Stimulated activated CD4-positive, alpha-beta T cell treated with anti-CD3 and anti-CD28 coated beads, Interleukin-15, amount 100 ng/mL, for 24 hours (primary cell): ENCODE results near the gene KCNS1.
"Not testable (repeated sequence)": the region's sequence is repeated elsewhere in the genome, so short reads cannot be mapped to it uniquely, and the experiment has no call there.

Experiments
- DNase-seq: peaks from one replicate; pipeline ENCODE4 v3.0.0-alpha.2; 2020

The KCNS1 gene, protein sequence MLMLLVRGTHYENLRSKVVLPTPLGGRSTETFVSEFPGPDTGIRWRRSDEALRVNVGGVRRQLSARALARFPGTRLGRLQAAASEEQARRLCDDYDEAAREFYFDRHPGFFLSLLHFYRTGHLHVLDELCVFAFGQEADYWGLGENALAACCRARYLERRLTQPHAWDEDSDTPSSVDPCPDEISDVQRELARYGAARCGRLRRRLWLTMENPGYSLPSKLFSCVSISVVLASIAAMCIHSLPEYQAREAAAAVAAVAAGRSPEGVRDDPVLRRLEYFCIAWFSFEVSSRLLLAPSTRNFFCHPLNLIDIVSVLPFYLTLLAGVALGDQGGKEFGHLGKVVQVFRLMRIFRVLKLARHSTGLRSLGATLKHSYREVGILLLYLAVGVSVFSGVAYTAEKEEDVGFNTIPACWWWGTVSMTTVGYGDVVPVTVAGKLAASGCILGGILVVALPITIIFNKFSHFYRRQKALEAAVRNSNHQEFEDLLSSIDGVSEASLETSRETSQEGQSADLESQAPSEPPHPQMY

DNA sequence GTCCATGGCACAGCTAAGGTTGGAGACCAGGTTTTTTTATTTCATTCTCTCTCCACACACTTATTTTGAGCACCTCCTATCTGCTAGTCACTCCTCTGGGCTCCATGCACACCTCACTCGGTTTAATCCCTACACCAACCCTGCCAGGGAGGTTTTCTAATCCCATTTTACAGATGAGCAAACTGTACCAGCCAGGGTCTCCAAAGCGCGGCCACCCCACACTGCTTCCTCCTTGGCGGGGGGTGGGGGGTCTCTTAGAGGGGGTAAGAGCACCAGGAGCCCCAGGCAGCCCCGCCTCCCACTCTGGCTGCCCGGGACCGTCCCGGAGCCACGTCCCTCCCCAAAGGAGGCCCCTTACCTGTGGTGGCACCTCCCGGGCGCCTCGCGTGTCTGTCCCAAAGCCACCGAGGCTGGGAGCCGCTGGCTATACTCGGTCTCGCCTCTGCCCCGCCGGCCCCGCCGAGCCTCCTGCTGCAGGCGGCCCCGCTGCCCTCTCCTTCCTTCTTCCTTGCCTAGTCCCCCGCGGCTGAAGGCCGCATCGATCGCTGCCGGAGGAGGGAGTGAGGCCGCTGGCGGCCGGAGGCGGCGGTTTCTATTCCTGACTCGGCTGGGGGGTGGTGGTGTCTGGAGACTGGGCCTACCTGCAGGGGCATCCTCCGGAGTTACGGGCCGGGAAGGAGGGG, at the start of gene KCNS1:
TSS of gene KCNS1 (minus strand) at position 565 of the 683 bp plus-strand sequence. CDS start 1,891 bp downstream, outside the sequence.
- no peak for DNase-seq

DNA sequence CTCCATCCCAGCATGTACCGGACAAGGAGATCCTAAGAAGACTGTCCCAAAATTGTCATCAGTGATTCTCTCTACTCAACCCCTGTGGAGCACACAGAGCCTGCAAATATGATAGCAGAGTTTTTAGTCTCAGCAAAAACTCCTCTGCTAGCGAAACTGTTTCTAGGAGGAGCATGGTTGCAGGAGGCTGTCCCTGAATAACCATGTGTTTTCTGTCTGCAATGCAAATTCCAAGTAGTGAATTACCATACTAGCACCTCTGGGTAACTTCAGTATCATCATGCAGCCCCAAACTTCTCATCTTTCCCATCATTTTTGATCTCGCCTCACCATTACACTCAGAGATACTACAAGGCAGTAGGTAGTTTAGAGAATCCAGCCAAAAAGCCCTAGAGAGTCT, 48.1 kb upstream of the KCNS1 start:
- no peak for DNase-seq

DNA sequence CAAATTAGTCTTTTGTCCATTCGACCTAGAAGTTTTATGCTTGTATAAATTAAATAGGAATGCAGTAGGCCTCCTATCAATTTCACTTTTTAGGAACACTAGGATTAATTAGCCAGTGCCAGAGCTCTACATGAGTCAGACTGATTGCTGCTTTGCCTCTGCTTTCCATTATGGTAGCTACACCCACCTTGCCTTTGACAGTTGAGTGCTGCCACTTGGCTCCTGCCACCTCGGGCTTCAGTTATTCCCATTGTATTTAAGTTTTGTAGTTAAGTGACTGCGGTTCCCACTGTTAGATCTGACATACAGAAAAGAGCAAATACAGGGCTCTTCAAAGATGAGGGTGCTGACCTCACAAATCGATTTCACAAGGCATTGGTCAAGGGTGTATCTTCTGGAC, 39.9 kb upstream of the KCNS1 start:
- no peak for DNase-seq

DNA sequence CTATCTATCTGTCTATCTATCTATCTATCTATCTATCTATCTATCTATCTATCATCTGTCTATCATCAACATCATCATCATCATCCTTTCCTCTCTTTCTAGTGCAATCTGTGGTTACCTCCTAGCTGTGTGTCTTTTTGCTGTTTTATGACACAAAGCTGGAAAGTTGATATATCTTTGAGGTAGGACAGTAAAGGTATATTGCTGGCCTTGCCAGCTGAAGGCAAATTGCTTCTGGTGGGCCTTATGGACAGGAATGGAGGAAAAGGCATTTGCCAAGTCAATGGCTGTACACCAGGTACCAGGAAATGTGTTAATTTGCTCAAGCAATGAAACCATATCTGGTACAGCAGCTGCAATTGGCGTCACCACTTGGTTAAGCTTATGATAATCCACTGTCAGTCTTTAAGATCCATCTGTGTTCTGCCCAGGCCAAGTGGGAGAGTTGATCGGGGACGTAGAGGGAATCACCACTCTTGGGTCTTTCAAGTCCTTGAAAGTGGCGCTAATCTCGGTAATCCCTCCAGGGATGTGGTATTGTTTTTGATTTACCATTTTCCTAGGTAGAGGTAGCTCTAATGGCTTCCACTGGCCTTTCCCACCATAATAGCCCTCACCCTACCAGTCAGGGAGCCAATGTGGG, 38.9 kb upstream of the KCNS1 start:
- not testable (repeated sequence) for DNase-seq

DNA sequence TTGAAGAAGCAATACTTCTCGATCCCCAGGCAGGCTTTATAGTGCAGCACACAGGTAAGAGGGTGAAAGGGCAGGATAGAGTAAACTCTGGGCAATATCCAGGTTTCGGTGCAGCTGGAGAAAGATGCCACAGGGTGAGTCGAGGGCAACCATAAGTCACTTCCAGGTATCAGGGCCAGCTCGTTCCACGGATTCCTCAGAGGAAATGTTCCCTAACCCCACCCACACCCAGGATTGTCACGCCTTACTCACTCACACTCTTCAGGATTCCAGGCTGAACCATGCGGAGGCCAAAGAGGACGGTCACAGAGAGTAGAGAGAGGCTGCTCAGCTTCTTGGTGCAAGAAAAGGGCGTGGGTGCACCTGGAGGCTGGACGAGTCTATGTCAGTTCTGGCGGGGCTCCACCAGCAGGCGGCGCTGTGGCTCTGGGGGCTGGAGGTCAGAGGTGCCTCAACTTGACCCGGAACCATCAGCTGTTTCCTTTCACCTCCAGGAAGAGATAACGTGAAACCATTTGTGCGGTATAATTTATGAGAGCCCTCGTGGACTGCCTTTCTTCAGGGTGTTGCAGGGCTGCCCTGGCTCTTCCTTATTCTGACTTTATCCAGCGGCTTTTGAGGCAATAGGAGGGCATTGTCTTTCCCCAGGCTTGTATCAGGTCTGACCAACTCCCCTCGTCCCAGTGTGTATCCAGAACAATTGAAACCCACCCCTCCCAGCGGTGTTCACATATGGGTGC, 37.8 kb upstream of the KCNS1 start:
- peak; percentile 86 for DNase-seq

DNA sequence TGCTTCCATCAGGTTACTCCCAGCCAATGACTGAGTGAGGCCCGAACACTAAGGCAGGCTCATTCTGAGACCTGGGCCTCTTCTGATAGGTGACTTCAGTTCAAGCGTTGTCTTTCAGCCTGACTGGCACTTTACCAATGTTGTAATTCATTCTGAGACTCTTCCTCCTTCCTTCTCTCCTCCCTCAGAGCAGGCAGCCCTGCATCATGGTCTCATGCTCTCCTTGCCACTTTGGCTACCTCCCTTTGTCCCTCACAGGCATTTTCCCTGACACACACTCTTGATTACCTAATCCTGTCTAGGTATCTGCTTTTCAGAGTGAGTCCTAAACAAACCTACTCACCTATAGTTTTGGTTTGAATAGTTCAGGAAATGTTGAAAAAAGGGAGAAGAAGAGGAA, 36.0 kb upstream of the KCNS1 start:
- DNase-seq, result no peak

DNA sequence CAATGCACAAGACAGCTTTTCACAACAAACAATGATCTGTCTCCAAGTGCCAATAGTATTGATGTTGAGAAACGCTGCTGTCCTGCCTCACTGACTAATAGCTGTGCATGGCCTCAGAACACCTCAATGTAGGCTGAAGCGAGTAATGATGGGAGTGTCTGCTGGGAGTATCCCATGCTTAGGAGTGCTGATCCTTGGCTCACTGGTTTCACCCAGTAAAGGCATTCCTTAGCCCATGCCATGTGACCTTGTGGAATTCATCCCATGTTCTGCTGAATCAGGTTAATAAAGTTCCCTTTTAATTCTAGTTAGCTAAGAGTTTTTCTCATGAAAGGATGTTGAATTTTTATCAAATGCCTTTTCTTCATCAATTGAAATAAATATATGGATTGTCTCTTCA, 27.2 kb upstream of the KCNS1 start:
- DNase-seq, result no peak

DNA sequence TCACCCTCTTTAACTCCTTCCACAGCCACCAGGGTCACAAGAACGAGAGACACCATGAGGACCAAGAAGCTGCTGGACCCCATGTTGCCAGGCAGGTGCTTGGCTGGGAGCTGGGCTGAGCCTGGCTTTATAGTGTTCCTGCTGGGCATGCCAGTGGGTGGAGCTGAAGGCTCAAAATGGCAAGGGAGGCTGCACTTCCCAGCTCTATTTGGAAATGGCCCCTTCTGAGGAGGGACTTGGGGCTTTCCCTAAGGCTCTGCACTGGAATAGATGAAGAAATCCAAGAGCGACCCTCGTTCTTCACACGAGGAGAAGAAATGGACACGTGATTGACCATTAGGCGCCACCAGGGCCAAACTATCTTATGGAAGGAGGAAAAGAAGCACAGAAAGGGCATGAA, 23.4 kb upstream of the KCNS1 start, which contains the start of gene WFDC12:
TSS of gene WFDC12 (minus strand) at position 101 of the 400 bp plus-strand sequence. CDS start at position 83, 18 bp downstream.
- DNase-seq, result no peak

DNA sequence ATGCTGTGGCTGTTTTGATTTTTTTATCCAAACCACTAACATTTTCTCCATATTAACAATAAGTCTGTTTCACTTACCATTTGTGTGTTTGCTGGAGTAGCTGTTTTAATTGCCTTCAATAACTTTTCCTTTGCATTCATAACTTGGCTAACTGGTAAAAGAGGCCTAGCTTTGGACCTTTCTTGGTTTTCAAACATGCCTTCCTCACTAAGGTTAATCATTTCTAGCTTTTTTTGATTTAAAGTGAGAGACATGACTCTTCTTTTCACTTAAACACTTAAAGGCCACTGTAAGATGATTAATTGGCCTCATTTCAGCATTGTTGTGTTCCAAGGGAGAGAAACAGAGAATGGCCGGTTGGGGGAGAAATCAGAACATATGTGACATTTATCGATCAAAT, 20.5 kb upstream of the KCNS1 start:
- DNase-seq, result no peak

DNA sequence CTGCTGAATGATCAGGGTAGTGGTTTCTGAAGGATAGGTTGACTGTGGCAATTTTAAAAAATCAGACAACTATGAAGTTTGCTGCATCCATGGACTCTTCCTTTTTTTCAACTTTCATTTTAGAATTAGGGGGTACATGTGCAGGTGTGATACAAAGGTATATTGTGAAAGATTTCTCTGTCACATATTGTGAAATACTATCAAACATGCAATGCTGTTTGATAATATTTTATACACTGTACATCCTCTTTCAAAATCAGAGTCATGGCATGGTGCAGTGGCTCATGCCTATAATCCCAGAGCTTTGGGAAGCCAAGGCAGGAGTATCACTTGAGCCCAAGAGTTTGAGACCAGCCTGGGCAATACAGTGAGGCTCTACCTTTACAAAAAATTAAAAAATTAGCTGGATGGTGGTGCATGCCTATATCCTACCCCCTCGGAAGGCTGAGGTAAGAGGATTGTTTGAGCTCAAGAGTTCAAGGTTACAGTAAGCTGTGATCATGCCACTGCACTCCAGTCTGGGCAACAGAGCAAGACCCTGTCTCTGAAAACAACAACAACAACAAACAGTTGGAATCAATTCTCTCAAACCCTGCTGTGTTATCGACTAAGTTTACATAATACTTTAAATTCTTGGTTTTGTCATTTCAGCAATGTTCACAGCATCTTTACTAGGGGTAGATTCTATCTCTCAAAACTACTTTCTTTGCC, 18.8 kb upstream of the KCNS1 start:
- DNase-seq, result no peak

DNA sequence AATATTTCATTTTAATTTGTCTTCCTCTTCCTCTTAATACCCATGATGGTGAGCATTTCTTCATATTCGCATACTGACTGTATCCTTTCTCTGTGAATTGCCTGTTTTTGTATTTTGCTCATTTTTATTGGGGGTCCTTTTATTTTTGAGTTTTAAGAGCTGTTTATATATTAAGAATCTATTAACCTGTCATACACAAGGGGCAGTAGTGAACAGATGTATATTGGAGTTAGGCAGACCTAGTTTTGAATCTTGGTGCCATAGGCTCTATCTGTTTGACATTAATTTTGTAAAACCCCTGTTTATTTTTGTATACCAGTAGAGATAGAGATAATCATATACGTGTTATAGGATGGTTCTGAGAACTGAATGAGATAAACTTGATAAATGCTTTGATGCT, 17.1 kb upstream of the KCNS1 start:
- DNase-seq, result no peak

DNA sequence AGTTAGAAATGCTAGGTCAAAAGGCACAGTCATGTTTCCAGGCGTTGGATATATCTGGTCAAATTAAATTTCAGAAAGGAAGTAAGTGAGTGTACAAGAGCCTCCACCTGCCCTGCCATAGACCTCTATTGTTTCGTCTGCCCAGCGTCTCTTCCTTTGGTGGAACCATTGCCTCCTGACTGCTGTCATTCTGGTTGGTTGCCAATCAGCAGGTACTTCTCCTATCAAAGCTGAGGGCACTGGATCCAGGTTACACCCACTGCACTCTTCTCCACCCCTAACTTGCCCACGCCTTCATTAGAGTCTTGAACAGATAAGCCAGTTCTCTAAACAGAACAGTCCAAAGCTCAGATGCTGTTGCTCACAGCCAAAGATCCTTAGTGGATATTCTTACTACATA, 16.7 kb upstream of the KCNS1 start:
- DNase-seq, result no peak

DNA sequence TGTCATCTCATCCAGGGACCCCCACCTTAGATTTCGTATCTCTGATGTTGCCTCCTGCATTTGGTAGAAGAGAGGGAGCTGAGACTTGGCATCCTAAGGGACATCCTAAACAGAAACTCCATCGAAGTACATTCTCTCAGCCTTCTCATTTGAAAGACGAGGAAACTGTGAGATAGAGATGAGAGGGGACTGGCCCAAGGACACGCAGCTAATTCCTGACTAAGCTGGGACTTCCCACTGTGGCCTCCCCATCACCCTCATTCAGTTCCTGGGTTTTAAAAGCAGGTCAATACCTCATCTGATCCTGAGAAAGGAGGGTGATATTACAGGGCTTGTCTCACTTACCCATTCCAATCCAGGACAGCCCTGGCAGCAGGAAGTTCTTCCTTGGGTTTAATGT, 14.9 kb upstream of the KCNS1 start:
- DNase-seq, result no peak

DNA sequence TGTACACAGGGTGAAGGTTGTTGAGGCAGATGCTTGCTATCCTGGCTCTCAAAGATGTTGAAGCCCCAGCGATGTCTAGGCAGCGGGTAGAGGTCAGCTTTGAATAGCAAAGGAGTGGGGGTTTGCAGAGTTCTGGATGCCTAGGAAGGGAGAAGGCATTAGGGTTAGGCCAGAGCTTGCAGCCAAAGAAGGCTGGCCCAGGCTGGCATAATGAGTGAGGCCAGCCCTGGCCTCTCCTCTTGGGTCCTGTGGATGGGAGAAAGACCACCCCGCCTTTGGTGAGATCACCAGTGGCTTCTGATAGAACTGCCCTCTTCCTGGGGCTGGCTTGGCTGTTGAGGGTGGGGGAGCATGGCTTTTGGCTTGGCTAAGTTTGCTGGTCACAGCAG, 14.5 kb upstream of the KCNS1 start:
- DNase-seq, result no peak

DNA sequence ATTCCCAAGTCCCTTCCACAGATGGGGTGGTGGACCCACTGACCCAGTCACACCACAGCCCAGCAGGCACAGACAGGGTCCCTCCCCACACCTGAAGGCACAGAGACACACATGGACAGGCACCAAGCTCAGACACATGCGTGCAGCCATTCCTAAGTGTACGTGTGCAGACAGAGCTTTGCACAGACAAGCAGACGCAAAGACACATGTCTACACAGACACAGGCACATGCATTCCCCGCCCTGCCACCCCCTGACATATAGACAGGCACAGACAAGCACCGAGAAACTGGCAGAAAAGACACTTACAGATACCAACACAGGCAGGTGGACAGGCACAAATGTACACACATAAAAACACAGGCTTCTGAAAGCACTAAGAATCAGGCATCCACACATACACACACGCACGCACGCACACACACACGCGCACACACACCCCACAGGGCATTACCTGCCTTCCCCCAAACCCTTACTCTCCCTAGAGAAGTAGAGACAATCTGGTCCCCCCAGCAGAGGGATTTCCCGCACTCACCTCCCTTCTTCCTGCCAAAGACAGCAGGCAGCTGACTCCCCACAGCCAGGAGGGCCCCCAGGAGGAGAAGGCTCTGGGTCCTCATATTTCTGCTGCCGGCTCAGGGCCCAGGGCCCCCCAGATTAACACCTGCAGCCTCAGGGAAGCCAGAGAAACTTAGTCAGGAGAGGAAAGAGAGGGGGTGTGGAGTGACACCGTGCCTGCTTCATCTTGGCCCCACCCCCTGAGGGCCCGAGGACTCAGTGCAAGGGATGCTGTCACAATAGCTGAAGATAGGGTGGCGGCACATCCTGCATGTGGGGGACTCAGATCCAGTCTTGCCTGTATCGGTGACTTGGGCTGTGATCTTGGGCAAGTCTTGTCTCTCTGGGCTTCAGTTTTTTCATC, 13.8 kb upstream of the KCNS1 start, which contains the start of gene WFDC5:
TSS of gene WFDC5 (minus strand) at position 710 of the 921 bp plus-strand sequence. CDS start at position 619, 91 bp downstream.
- DNase-seq, result no peak

DNA sequence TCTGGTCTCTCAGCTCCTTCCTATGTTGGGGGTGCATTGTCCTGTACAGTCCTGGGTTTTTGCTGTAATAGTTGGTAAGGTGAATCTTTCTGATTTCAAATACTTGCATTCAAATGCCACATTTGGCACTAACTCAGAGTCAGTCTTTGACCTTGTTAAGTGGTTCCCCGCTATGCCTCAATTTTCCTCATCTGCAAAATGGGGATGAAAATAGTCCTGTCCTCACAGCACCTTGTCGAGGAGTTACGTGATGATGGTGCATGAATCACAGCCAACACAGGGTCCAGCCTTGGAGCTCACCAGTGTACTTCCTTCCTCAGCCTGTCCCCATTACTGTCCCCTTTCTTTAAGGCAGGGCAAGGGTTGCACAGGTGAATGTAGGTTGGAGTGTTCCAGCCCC, 12.9 kb upstream of the KCNS1 start:
- no peak for DNase-seq

DNA sequence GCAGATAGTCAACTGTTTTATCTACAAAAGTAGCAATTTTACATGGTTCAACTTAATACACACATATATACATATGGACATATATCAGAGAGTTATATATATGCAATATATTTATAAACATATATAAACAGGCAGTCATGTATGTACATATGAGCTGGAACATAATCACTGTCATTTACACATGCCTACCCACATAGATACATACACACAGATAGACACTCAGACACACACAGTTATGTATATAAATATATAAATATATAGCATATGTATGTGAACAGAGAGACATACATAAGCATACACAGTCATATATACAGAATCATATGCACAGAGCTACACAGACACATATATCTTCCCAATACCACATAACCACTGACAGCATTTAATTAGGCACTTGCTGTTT, 11.8 kb upstream of the KCNS1 start:
- no peak for DNase-seq

DNA sequence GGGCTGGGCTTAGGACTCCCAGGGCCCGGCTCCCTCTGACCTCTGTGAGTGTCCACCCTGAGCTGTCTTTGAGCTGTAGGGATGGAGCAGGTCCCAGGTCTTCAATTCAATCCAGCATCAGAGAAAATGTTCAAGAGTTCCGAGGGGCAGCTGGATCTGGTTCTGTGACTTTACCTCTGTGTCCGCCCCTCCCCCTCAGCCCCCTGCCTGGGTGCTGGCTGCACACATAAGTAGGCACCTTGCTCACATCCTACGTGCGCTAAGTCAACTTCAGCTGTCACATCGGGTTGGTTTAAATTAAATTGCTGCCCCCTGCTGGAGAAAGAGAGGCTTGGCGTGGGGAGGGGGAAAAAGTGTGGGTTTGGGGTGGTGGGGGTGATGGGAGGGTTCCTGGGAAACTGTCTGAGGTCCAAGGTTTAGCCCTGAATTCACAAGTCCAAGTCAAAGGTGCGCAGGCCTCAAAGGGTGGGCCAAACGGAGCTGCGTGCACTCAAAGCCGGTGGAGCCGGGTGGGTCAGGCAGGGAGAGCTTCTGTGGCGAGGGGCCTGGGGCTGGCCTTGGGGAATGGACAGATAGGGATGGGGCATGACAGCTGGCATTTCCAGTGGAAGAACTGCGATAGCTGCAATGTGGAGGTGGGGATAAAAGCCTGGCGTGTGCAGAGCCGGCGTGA, 11.0 kb upstream of the KCNS1 start:
- peak; percentile 37 for DNase-seq

DNA sequence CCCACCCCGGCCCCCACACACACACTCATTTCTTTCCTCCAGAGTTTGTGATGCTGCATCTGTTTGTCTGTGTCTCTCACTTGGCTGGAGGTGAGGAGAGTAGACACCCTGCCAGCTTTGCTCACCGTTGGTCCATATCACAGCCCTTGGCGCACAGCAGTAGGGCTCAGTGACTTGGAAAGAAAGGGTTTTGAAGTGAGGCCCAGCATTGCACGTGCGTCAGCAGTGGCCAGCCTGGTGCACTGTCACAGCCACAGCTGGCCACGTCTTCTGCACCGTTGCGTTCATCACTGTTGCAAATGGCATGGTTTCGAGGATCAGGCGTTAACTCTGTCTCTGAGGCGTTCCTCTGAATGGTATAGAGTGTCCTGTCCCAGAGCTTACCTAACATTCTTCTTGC, 10.4 kb upstream of the KCNS1 start:
- no peak for DNase-seq

DNA sequence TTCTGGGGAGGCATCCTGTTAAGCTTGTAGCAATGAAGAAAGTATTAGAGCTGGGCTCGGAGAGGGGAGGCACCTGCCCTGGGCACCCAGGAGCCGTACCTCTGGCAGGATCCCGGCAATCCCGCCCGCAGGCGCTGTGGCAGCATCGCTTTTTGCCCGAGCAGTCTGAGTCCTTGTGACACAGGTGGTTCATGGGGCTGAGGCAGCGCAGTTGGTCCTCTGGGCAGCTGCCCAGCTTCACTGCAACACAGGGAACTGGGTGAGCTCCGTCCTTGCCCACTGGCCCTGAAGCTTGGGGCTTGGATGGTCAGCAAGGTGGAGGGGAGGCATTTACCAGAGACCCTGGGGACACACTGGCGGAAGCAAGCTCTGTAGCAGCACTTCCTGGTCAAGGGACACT, 9.4 kb upstream of the KCNS1 start:
- no peak for DNase-seq
